GM18517 (cell line): ENCODE measurements around the gene PRRC1.

ENCODE experiments used
- ATAC-seq: cut with Tn5 transposase; IDR thresholded peaks from one replicate; pipeline ENCODE4 v1.9.1; 2021; ENCODE audit warnings: mild to moderate bottlenecking, moderate library complexity; ENCODE audit not compliant: unreplicated experiment

PRRC1 gene

DNA sequence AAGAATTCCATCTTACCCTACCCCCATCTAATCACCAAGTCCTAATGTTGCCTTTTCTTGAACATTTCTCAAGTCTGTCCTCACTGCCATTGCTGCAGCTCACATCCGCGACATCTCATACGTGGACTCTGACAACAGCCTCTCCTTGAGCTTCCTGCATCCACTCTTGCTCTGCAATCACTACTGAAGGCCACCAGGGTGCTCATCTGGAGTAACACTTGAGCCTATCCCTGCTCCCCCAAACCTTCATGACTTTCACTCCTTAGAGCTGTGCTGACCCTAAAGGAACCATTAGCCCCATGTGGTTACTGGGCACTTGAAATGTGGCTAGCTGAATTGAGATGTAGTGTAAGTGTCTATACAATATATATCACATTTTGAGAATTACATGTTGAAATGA lies 85.0 kb downstream of the PRRC1 start:
- no peak for ATAC-seq

DNA sequence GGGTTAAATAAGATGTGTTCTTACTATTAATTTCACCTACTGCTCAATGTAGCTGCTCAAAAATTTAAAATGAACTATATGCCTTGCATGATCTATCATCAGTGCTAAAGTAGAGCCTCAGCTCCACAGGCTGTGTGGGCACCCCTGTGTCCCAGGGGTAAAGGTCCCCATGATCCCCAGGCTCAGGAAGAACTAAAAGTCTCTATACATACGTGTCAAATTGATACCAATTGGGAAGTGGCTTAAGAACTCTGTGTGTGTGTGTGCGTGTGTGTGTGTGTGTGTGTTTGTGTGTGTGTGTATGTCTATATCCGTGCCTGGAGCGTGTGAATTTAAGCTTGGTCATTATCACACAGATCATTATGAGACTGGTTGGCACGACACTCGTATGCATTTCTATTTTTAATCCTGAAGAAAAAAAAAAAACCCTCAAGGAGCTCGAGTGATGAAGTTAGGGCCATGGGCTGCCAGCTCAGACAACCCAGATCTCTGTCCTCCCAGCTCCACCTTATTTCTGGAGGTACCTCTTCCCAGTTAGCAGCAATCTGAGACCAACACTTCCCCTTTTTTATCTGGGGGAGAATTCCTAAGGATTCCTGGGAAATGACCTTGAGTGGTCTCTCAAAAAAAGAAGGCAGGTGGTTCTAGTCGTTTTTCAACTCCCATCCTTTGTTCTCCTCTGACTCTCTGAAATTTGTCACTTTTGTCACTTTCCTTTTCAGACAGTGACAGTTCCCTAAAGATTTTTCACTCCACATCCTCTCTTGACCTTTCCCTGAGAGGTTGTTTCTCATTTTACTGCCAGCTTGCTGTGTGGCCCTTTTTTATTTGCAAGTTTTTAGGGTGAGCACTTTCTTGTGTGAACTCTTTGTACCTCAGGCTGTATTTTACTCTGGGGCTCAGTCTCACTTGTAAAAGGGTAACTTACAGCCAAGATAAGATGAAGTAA lies 85.7 kb downstream of the PRRC1 start:
- ATAC-seq: no peak
